ENCODE measurements around the gene WWOX. TPM values are rescaled to one million over a fixed set of nuclear protein-coding genes. Genes with fewer than 3 reads are reported as not detected.

WWOX gene
- total RNA-seq, 5 donors from 2014 or later (not counting 1 experiment from before 2014, with no cell fraction given): 21.2 to 26.0 (median 22.6) TPM

DNA sequence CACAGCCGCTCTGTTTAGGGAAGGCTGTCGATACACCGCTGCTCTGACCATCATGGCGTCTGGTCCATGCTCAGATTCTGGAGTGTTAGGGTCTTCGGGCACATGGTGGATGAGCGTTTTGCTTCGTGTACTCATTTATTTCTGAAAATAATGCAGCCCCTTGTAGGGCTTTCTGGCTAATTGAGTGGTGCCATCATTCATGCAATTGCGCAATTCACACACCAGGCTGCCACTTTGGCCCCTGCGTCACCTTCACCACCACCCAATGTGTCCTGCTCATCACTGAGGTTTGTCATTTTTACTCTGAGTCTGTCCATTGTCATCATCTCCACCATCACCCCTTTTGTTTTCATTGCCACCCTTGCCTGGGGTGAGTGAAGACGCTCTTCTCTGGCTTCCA, 557.4 kb downstream of the WWOX start:
- Mint-ChIP-seq H3K9me3 (no peaks in the 10 kb centered on the region), H3K27ac (no peak overlapping the region), H3K4me1 (peaks cover 0 to 5% (median 0%) of the 10 kb centered on the region in 3 donors), H3K4me3 (no peak overlapping the region), H3K27me3 (no peaks in the 10 kb centered on the region), H3K36me3 (no peaks in the 10 kb centered on the region)
- no peaks in the 10 kb centered on the region for H3K27me3 ChIP-seq (replicated peaks in 1 of 2; ENCODE audit: control insufficient read depth in 2 of 2, extremely low read depth in 1 of 2, insufficient read depth in 2 of 2, low read length in 1 of 2)
- no peaks in the 10 kb centered on the region for H3K9me3 ChIP-seq
- H3K27ac ChIP-seq (ENCODE audit: low read length): no peak overlapping the region
- no peak for ATAC-seq (replicated peaks in 1 of 4)
- ChIA-PET CTCF (no interaction called here), POLR2A (no interaction called here)
- 94% methylated on average over 7 of the region's 10 CpGs for WGBS (ENCODE audit: insufficient coverage)
- H3K36me3 ChIP-seq (ENCODE audit: control insufficient read depth in 2 of 2, extremely low read depth in 1 of 2, insufficient read depth in 1 of 2, low read length in 1 of 2): no peaks in the 10 kb centered on the region
- H3K4me3 ChIP-seq (ENCODE audit: control insufficient read depth in 1 of 2, extremely low read depth in 1 of 2, low read length in 1 of 2): no peak overlapping the region
- H3K4me1 ChIP-seq (ENCODE audit: control insufficient read depth in 1 of 2, extremely low read depth in 1 of 2, insufficient read depth in 2 of 2, low read length in 2 of 2): peaks cover 0 to 4% of the 10 kb centered on the region in 2 experiments
- no peak for DNase-seq

DNA sequence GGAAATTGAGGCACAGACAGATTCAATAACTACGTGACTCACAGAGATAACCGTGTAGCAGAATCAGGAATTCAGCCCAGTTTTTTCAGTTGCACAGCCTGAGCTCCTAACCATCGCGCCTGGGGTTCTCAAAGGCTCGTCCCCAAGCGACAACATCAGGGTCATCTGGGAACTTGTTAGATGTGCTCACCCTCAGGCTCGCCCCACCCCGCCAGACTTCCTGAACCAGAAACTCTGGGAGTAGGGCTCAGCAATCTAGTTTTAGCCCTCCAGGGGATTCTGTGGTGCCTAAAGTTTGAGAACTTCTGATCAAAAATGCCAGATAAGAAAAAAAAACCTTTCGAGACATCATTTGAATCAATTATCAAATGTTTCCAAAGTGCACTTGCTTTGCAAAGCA, 559.8 kb downstream of the WWOX start:
- H3K9me3 Mint-ChIP-seq: no peaks in the 10 kb centered on the region
- no peak overlapping the region for H3K27ac Mint-ChIP-seq
- no peaks in the 10 kb centered on the region for H3K36me3 ChIP-seq (ENCODE audit: control insufficient read depth in 2 of 2, extremely low read depth in 1 of 2, insufficient read depth in 1 of 2, low read length in 1 of 2)
- no peak overlapping the region for H3K27ac ChIP-seq (ENCODE audit: low read length)
- DNase-seq (no peak), ATAC-seq (replicated peaks in 1 of 4) (no peak)
- H3K4me1 Mint-ChIP-seq: peaks cover 0 to 5% (median 0%) of the 10 kb centered on the region in 3 donors
- H3K4me1 ChIP-seq (ENCODE audit: control insufficient read depth in 1 of 2, extremely low read depth in 1 of 2, insufficient read depth in 2 of 2, low read length in 2 of 2): peaks cover 0 to 4% of the 10 kb centered on the region in 2 experiments
- H3K27me3 Mint-ChIP-seq: no peaks in the 10 kb centered on the region
- no peaks in the 10 kb centered on the region for H3K27me3 ChIP-seq (replicated peaks in 1 of 2; ENCODE audit: control insufficient read depth in 2 of 2, extremely low read depth in 1 of 2, insufficient read depth in 2 of 2, low read length in 1 of 2)
- no peaks in the 10 kb centered on the region for H3K36me3 Mint-ChIP-seq
- ChIA-PET POLR2A (no interaction called here), CTCF (no interaction called here)
- H3K4me3 ChIP-seq (ENCODE audit: control insufficient read depth in 1 of 2, extremely low read depth in 1 of 2, low read length in 1 of 2): no peak overlapping the region
- 64% methylated on average over 7 of the region's 9 CpGs for WGBS (ENCODE audit: insufficient coverage)
- H3K9me3 ChIP-seq: no peaks in the 10 kb centered on the region
- no peak overlapping the region for H3K4me3 Mint-ChIP-seq

DNA sequence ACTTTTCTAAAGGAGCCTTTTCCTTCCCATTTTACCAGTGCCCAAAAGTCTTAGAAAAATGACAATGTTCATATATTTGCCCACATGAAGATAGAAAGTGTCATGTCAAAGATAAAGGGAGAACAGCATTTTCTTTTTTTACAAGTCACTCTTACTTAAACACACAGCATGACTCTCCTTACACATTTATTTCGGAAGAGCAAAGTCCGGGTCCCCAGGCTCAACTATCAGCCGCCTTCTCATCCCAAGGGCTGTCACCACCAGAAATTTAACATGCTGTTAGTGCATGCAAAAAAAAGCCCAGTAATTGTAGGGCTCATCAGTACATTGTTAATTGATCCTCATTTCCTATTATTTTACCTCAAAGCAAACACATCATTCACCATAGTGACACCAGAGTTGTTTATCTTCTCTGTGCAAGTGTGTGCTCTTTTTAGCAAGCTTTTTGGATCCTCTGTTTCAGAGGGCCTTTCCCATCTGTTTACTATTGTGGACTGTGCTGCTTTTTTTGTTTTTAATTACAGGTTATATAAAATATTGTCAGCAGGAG, 560.3 kb downstream of the WWOX start:
- Mint-ChIP-seq H3K9me3 (no peaks in the 10 kb centered on the region), H3K36me3 (no peaks in the 10 kb centered on the region), H3K4me3 (no peak overlapping the region), H3K27me3 (no peaks in the 10 kb centered on the region), H3K27ac (no peak overlapping the region), H3K4me1 (peaks cover 0 to 5% (median 0%) of the 10 kb centered on the region in 3 donors)
- no peaks in the 10 kb centered on the region for H3K36me3 ChIP-seq (ENCODE audit: control insufficient read depth in 2 of 2, extremely low read depth in 1 of 2, insufficient read depth in 1 of 2, low read length in 1 of 2)
- no peaks in the 10 kb centered on the region for H3K27me3 ChIP-seq (replicated peaks in 1 of 2; ENCODE audit: control insufficient read depth in 2 of 2, extremely low read depth in 1 of 2, insufficient read depth in 2 of 2, low read length in 1 of 2)
- POLR2A ChIA-PET: no interaction called here
- DNase-seq: no peak
- CTCF ChIA-PET: no interaction called here
- H3K9me3 ChIP-seq: no peaks in the 10 kb centered on the region
- H3K27ac ChIP-seq (ENCODE audit: low read length): no peak overlapping the region
- WGBS (ENCODE audit: insufficient coverage): no CpG with 5 or more reads among the region's 3 CpGs
- peaks cover 0 to 4% of the 10 kb centered on the region in 2 experiments for H3K4me1 ChIP-seq (ENCODE audit: control insufficient read depth in 1 of 2, extremely low read depth in 1 of 2, insufficient read depth in 2 of 2, low read length in 2 of 2)
- H3K4me3 ChIP-seq (ENCODE audit: control insufficient read depth in 1 of 2, extremely low read depth in 1 of 2, low read length in 1 of 2): no peak overlapping the region
- no peak for ATAC-seq (replicated peaks in 1 of 4)

DNA sequence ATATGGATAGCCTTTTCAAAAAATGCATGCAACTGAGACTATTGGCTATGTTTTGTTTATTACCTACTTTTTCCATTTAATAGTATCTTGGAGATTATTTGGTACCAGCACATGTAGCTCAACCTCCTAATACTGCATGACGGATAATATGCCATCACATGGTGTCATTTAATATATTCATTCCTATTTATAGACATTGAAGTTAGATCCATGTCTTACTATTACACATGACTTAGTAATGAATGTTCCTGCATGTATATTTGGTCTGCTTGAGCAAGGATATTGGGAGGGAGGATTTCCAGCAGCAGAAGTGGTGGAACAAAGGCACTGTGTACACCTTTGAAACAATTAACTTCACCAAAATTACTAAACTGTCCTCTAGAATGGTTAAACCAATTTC, 561.3 kb downstream of the WWOX start:
- H3K9me3 Mint-ChIP-seq: no peaks in the 10 kb centered on the region
- WGBS (ENCODE audit: insufficient coverage): no CpG with 5 or more reads among the region's 1 CpG
- ChIA-PET POLR2A (interaction anchor here in 1 of 2 donors (0.7 kb wide), 1 partner anchor 722 kb away, joined by 5 read pairs; no protein-coding TSS in a partner anchor), CTCF (interaction anchor here in 1 of 2 donors (0.5 kb wide), 1 partner anchor 179 kb away, joined by 3 read pairs; no protein-coding TSS in a partner anchor)
- peaks cover 0 to under 1% of the 10 kb centered on the region in 2 experiments for H3K4me1 ChIP-seq (ENCODE audit: control insufficient read depth in 1 of 2, extremely low read depth in 1 of 2, insufficient read depth in 2 of 2, low read length in 2 of 2)
- no peaks in the 10 kb centered on the region for H3K9me3 ChIP-seq
- H3K4me3 ChIP-seq (ENCODE audit: control insufficient read depth in 1 of 2, extremely low read depth in 1 of 2, low read length in 1 of 2): no peak overlapping the region
- H3K4me3 Mint-ChIP-seq: no peak overlapping the region
- no peak overlapping the region for H3K27ac ChIP-seq (ENCODE audit: low read length)
- H3K36me3 Mint-ChIP-seq: no peaks in the 10 kb centered on the region
- DNase-seq: no peak
- H3K4me1 Mint-ChIP-seq: no peaks in the 10 kb centered on the region
- ATAC-seq (replicated peaks in 1 of 4): no peak
- H3K27me3 ChIP-seq (replicated peaks in 1 of 2; ENCODE audit: control insufficient read depth in 2 of 2, extremely low read depth in 1 of 2, insufficient read depth in 2 of 2, low read length in 1 of 2): no peaks in the 10 kb centered on the region
- H3K27me3 Mint-ChIP-seq: no peaks in the 10 kb centered on the region
- no peak overlapping the region for H3K27ac Mint-ChIP-seq
- H3K36me3 ChIP-seq (ENCODE audit: control insufficient read depth in 2 of 2, extremely low read depth in 1 of 2, insufficient read depth in 1 of 2, low read length in 1 of 2): no peaks in the 10 kb centered on the region

DNA sequence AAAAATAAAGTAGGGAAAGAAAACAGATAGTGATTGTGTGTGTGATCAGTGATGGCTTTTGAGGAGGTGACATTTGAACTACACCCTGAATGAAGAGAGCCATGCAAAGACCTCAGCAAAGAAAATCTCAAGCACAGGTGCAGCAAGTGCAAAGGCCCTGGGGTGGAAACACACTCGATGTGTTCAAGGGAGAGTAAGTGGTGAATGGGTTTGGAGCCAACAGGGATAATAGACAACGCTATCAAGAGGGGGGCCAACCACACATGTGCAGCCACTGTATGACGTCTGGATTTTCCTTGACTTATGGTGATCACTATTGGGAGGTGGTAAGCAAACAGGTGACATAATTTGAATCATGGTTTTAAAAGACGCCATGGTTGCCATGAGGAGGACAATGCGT, 564.2 kb downstream of the WWOX start:
- Mint-ChIP-seq H3K27me3 (no peaks in the 10 kb centered on the region), H3K9me3 (no peaks in the 10 kb centered on the region), H3K36me3 (no peaks in the 10 kb centered on the region), H3K27ac (no peak overlapping the region), H3K4me1 (no peaks in the 10 kb centered on the region), H3K4me3 (no peak overlapping the region)
- H3K4me1 ChIP-seq (ENCODE audit: control insufficient read depth in 1 of 2, extremely low read depth in 1 of 2, insufficient read depth in 2 of 2, low read length in 2 of 2): no peaks in the 10 kb centered on the region
- no peak overlapping the region for H3K4me3 ChIP-seq (ENCODE audit: control insufficient read depth in 1 of 2, extremely low read depth in 1 of 2, low read length in 1 of 2)
- WGBS (ENCODE audit: insufficient coverage): 89% methylated on average over 4 of the region's 5 CpGs
- H3K9me3 ChIP-seq: no peaks in the 10 kb centered on the region
- ChIA-PET POLR2A (no interaction called here), CTCF (no interaction called here)
- no peak overlapping the region for H3K27ac ChIP-seq (ENCODE audit: low read length)
- DNase-seq: no peak
- ATAC-seq (replicated peaks in 1 of 4): no peak
- no peaks in the 10 kb centered on the region for H3K36me3 ChIP-seq (ENCODE audit: control insufficient read depth in 2 of 2, extremely low read depth in 1 of 2, insufficient read depth in 1 of 2, low read length in 1 of 2)
- no peaks in the 10 kb centered on the region for H3K27me3 ChIP-seq (replicated peaks in 1 of 2; ENCODE audit: control insufficient read depth in 2 of 2, extremely low read depth in 1 of 2, insufficient read depth in 2 of 2, low read length in 1 of 2)

DNA sequence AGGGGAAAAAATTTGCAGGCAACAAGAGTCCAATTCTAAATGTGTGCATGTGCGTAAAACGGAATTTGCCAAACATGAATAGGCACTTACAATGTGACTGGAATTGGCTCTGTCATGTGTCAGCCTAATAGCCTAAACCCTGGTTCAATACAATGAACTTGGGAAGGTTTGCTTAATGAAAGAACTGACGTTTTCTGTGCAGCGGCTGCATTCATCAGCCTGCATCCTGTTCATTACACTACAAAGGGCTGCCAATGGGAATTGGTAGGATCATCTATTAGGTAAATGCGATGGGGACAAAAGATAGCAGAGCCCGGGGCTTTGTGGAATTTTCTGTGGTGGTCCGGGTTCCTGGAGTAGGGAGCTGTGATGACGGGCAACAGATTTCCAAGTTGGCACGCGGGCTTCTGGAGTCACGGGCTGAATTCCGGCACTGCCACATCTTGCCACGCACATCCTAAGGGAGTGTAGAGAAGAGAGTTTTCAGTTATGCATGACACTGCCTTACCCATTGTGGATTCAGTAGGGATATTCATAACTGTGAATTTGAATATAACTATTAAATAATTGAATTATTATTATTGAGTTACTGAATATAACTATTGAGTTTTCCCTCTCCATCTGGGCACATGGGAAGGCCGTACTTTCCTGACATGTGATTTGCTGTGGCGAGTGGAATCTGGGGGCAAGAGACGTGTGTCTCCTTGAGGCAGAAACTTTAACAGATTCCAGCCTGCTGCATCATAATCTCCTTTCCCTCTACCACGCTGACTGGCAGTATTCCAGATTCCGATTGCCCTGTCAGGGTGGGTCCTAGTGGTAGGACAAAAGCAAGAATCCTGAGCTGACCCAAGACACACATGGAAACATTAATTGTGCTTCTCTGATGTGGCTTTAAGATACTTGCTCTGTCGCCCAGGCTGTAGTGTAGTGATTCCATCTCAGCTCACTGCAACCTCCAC, 565.6 kb downstream of the WWOX start:
- Mint-ChIP-seq H3K4me3 (no peak overlapping the region), H3K4me1 (no peaks in the 10 kb centered on the region), H3K27me3 (no peaks in the 10 kb centered on the region), H3K9me3 (no peaks in the 10 kb centered on the region), H3K27ac (no peak overlapping the region), H3K36me3 (no peaks in the 10 kb centered on the region)
- Histone ChIP-seq H3K4me1 (ENCODE audit: control insufficient read depth in 1 of 2, extremely low read depth in 1 of 2, insufficient read depth in 2 of 2, low read length in 2 of 2) (no peaks in the 10 kb centered on the region), H3K27me3 (replicated peaks in 1 of 2; ENCODE audit: control insufficient read depth in 2 of 2, extremely low read depth in 1 of 2, insufficient read depth in 2 of 2, low read length in 1 of 2) (no peaks in the 10 kb centered on the region), H3K27ac (ENCODE audit: low read length) (no peak overlapping the region), H3K4me3 (ENCODE audit: control insufficient read depth in 1 of 2, extremely low read depth in 1 of 2, low read length in 1 of 2) (no peak overlapping the region), H3K36me3 (ENCODE audit: control insufficient read depth in 2 of 2, extremely low read depth in 1 of 2, insufficient read depth in 1 of 2, low read length in 1 of 2) (no peaks in the 10 kb centered on the region), H3K9me3 (no peaks in the 10 kb centered on the region)
- ATAC-seq (replicated peaks in 1 of 4): no peak
- ChIA-PET CTCF (interaction anchor here (0.5 to 0.6 kb wide), 2 partner anchors 43 to 106 kb away, joined by 3 to 6 read pairs; no protein-coding TSS in a partner anchor), POLR2A (no interaction called here)
- DNase-seq: no peak
- 95% methylated on average over 4 of the region's 19 CpGs for WGBS (ENCODE audit: insufficient coverage)
